HG03457 (cell line): Measurements from ENCODE around the gene SLC38A8.

Source experiments
- ATAC-seq: cut with Tn5 transposase; IDR thresholded peaks from one replicate; pipeline ENCODE4 v1.9.1; 2021; ENCODE audit warnings: moderate number of reproducible peaks; ENCODE audit not compliant: unreplicated experiment

The SLC38A8 gene

DNA sequence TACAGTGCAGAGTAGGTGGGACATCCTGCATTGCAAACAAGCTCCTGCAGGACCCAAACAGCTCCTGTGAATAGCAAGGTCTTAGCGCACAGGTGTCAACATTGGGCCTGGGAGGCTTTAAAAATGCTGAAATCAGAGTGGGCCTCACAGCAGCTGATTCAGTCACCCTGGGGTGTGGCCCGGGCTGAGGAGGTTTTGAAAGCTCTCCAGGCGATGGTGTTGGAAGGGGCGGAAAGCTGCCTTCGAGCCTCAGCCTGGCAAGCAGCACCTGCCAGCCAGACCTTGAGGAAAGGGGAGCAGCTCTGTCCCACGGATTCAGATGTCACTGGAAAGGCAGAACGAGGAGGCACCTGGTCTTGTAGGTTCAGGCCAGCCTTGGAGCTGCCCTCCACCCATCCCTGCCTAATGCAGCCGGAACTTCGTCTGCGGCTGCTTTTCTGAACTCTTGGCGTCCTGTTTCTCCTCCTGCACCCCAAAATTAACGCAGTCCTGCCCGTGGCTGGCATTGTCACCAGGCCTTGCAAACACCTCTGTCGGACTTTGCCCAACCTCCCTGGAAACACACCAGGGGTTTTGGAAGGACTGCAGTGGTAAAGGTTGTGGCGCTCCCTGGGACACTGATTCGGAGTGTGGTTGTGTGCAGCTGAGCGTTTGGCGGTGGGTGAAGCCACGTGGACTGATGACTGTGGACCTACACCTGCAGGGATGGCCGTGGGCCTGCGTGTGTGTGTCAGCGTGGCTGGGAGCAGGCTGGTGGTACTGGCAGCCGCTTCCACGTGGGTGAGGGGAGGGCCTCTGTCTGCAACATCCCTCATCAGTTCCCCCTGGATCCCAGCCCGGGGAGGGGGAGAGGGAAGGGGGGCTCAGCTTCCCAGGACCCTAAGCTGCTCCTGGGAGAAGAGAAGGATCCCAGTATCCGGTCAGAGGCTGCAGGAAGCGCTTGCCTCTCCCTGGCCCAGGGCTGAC, 71.1 kb downstream of the SLC38A8 start:
- ATAC-seq: no peak

GRCh38 chr16:83970430-83970815, 72.2 kb downstream of the SLC38A8 start:
- no peak for ATAC-seq

- ATAC-seq: no peak
These were observed 72.7 kb downstream of the SLC38A8 start for GRCh38 chr16:83969771-83970429.

- no peak for ATAC-seq
These were observed 73.5 kb downstream of the SLC38A8 start for GRCh38 chr16:83968891-83969649.

DNA sequence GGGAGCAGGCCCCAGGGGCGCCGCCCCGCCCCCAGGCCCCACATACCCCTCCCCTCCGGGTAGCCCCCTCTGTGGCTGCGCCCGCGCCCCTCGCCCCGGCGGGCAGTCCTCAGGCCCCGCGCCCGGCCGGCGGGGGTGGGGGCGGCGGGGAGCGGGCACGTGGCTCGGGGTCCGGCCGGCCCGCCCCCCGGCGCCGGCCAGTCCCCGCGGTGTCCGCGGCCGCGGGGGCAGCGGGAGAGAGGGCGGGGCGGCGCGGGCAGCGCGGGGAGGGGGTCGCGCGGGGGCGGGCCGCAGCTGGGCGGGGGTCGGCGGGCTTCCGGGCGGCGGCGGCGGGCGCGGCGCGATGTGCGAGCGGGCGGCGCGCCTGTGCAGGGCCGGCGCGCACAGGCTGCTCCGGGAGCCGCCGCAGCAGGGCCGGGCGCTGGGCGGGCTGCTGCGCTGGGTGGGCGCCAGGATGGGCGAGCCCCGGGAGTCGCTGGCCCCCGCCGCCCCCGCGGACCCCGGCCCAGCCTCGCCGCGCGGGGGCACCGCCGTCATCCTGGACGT, 74.2 kb downstream of the SLC38A8 start:
- ATAC-seq: no peak

- no peak for ATAC-seq
These were observed 74.7 kb downstream of the SLC38A8 start, which contains the start of gene NECAB2 for GRCh38 chr16:83967838-83968305. Gene NECAB2, plus strand, starts transcription at chr16:83968244. Its CDS starts 405 bp downstream, at chr16:83968649.

DNA sequence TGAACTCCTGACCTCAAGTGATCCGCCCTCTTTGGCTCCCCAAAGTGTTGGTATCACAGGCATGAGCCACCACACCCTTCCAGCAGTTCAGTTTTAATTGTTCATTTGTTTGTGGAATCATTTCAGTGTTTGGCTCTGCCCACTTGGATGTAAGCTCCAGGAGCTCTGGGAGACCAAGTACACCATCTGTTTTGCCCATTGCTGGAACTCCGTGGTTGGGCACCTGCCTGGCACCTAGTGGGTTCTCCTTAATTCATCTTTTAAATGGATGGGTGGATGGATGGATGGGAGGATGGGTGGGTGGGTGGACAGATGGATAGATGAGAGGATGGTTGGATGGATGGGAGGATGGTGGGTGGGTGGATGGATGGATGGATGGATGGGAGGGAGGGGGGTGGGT, 75.5 kb downstream of the SLC38A8 start:
- ATAC-seq: no peak

- ATAC-seq: no peak
These were observed 76.4 kb downstream of the SLC38A8 start for GRCh38 chr16:83966153-83966696.

- ATAC-seq: no peak
These were observed 77.0 kb downstream of the SLC38A8 start for GRCh38 chr16:83965444-83966152.

- ATAC-seq: no peak
These were observed 77.7 kb downstream of the SLC38A8 start for GRCh38 chr16:83964684-83965443.

DNA sequence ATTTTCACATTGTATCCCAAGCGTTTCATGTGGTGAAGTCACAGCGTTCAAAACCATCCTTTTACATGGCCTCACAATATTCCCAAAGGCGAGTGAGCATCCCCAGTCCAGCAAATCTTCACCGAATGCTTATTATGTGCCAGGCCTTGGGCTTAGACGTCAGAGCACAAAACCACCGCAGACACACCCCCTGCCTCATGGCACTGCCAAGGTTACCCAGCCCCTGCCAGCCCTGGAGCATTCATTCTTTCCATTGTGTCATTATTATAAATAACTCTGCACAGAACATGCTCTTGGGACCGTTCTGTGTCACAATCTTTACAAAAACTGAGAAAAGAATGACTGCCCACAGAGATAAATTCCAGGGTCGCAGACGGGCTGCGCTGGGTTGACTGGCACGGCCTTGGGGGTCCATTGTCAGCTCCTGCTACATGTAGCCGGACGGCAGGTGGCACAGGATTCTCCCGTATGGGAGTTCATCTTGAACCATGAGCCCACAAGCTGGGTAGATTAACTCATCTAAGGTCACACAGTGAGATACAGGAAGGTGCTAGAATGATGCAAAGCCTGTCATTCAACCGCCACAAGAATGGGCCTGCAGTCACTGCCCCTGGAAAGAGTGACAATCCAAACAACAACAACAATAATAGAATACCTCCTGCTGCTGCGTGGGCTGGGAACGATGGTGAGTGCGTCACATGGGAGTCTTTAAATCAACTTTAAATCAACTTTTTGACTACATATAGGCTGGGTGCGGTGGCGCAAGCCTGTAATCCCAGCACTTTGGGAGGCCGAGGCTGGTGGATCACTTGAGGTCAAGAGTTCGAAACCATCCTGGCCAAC, 79.1 kb downstream of the SLC38A8 start:
- no peak for ATAC-seq

GRCh38 chr16:83961591-83961990, 81.0 kb downstream of the SLC38A8 start:
- no peak for ATAC-seq

DNA sequence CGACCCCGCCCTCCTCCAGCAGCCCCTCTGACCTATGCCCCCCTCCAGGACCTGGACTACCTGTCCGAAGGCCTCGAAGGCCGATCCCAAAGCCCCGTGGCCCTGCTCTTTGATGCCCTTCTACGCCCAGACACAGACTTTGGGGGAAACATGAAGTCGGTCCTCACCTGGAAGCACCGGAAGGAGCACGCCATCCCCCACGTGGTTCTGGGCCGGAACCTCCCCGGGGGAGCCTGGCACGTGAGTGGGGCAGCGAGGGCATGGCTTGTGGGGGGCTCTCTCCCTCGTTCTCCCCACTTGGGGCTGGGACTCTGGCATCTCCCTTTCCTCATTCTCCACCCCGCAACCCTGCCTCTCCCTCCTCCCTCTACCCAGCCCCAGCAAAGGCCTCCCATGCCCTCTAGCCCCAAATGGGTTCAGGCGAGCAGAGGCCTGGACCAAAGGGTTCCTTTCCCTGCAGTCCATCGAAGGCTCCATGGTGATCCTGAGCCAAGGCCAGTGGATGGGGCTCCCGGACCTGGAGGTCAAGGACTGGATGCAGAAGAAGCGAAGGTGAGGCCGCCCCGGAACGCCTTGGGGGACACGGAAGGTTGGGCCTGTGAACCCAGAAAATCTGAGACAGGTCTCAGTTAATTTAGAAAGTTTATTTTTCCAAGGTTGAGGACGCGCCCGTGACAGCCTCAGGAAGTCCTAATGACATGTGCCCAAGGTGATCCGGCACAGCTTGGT, 81.9 kb downstream of the SLC38A8 start:
- no peak for ATAC-seq
